GM12878 (cell line): ENCODE data around the gene NR2F1. TPM values are rescaled to one million over a fixed set of nuclear protein-coding genes. Genes with fewer than 3 reads are reported as not detected.

Source experiments
- ATAC-seq: fragments of 200-7000 bp; cut with Tn5 transposase; 3 replicates; pipeline ENCODE4 v1.9.1; 2020; ENCODE audit warnings: mild to moderate bottlenecking, moderate library complexity
- BruUV-seq: library from RNA; stranded (reverse); fragments of 400-500 nt; replicated peaks from 2 replicates; lab custom pipeline; 2021; lab: Mats Ljungman, UMichigan
- CTCF ChIA-PET: fragments of 300-600 bp; sonication (Branson Sonifier 250); formaldehyde crosslinking; extraction: SDS; loops from one replicate; lab custom pipeline; 2021; ENCODE audit warnings: inconsistent platforms; lab: Yijun Ruan, JAX
- POLR2A ChIA-PET: fragments of 350-600 bp; formaldehyde crosslinking; extraction: SDS; loops from one replicate; lab custom pipeline; 2021; ENCODE audit warnings: inconsistent platforms; lab: Charles Lee
- RAD21 ChIA-PET: fragments of 300-600 bp; sonication (Branson Sonifier 250); formaldehyde crosslinking; loops from one replicate; lab custom pipeline; 2023; ENCODE audit warnings: antibody characterized with exemption; ENCODE audit not compliant: unreplicated experiment; lab: Charles Lee
- SMC1A ChIA-PET: fragments of 300-600 bp; sonication (Branson Sonifier 250); formaldehyde crosslinking; loops from one replicate; lab custom pipeline; 2023; ENCODE audit not compliant: unreplicated experiment, uncharacterized antibody; lab: Charles Lee
- DNase-seq: peaks from one replicate; pipeline ENCODE4 v3.0.0-alpha.2; 2011; ENCODE audit warnings: low read depth, low spot score
- FAIRE-seq: peaks from 3 replicates; lab custom pipeline; 2011; peaks lifted over from hg19 to GRCh38; lab: Jason Lieb, UNC
- H2AFZ ChIP-seq: 2 replicates; pipeline ENCODE4 v1.6.0; 2011; ENCODE audit warnings: low read depth, low read length, control low read depth; ENCODE audit not compliant: control insufficient read depth
- H3K27ac ChIP-seq: 2 replicates; pipeline ENCODE4 v1.5.1; 2011; ENCODE audit warnings: control low read depth; ENCODE audit not compliant: control insufficient read depth, insufficient read depth
- H3K27me3 ChIP-seq, 2 experiments: replicated peaks in 1 of 2; 2 replicates each; pipeline versions ENCODE4 v1.6.0 to v1.6.1; 2011; ENCODE audit warnings: low read length in 1 of 2; ENCODE audit not compliant: control insufficient read depth in 2 of 2, insufficient read depth in 2 of 2
- H3K36me3 ChIP-seq, 2 experiments: 2 replicates each; pipeline ENCODE4 v1.5.1; 2011; ENCODE audit warnings: low read length in 1 of 2; ENCODE audit not compliant: control insufficient read depth in 2 of 2, insufficient read depth in 2 of 2
- H3K4me1 ChIP-seq: 2 replicates; pipeline ENCODE4 v1.6.1; 2011; ENCODE audit warnings: mild to moderate bottlenecking, low read length, moderate library complexity, mixed read lengths; ENCODE audit not compliant: control insufficient read depth, insufficient read depth
- H3K4me2 ChIP-seq: 2 replicates; pipeline ENCODE4 v1.6.0; 2011; ENCODE audit warnings: control low read depth; ENCODE audit not compliant: control insufficient read depth, insufficient read depth
- H3K4me3 ChIP-seq: fragments of 200-600 bp; sonication (generic); 2 replicates; pipeline ENCODE4 v1.5.1; 2016
- H3K79me2 ChIP-seq: 2 replicates; pipeline ENCODE4 v1.6.0; 2011; ENCODE audit warnings: low read length; ENCODE audit not compliant: control insufficient read depth, insufficient read depth
- H3K9ac ChIP-seq: 2 replicates; pipeline ENCODE4 v1.8.0; 2011; ENCODE audit warnings: low read length, control low read depth, mixed read lengths; ENCODE audit not compliant: control insufficient read depth, insufficient read depth
- H3K9me3 ChIP-seq: replicated peaks from 3 replicates; pipeline ENCODE4 v1.5.1; 2011; ENCODE audit warnings: mild to moderate bottlenecking, low read length; ENCODE audit not compliant: control insufficient read depth, insufficient read depth
- H4K20me1 ChIP-seq: 2 replicates; pipeline ENCODE4 v1.6.0; 2011; ENCODE audit not compliant: control insufficient read depth, insufficient read depth
- BHLHE40 ChIP-seq, 2 experiments: fragments of 450-650 bp in 1 of 2; IDR thresholded peaks; 2 replicates each; pipeline ENCODE4 v1.6.1; 2011 to 2017; ENCODE audit warnings: low read depth in 2 of 2, borderline replicate concordance in 1 of 2, improper control_type of control experiment in 1 of 2, low read length in 1 of 2, mild to moderate bottlenecking in 1 of 2
- BRCA1 ChIP-seq: IDR thresholded peaks from 2 replicates; pipeline ENCODE4 v1.6.1; 2011; ENCODE audit warnings: low read depth, low read length, improper control_type of control experiment
- CBX3 ChIP-seq: fragments of 200-600 bp; sonication (generic); IDR thresholded peaks from 2 replicates; pipeline ENCODE4 v1.6.1; 2016; ENCODE audit warnings: low read depth, borderline replicate concordance
- ESRRA ChIP-seq: IDR thresholded peaks from 2 replicates; pipeline ENCODE4 v1.6.1; 2012; ENCODE audit warnings: mild to moderate bottlenecking, low read length, improper control_type of control experiment
- FOXM1 ChIP-seq: IDR thresholded peaks from 2 replicates; pipeline ENCODE4 v1.6.1; 2012; ENCODE audit warnings: low read depth, mild to moderate bottlenecking, inconsistent platforms, low read length, moderate library complexity
- GATAD2B ChIP-seq: fragments of 450-650 bp; conservative IDR thresholded peaks from 2 replicates; pipeline ENCODE4 v1.6.1; 2017; ENCODE audit warnings: low read depth, mild to moderate bottlenecking, moderate library complexity
- HDAC6 ChIP-seq: fragments of 200-600 bp; sonication (generic); IDR thresholded peaks from one replicate; pipeline ENCODE4 v1.8.0; 2017; ENCODE audit warnings: antibody characterized with exemption; ENCODE audit not compliant: unreplicated experiment
- IKZF1 ChIP-seq: fragments of 450-650 bp; conservative IDR thresholded peaks from 2 replicates; pipeline ENCODE4 v1.6.1; 2017; ENCODE audit warnings: antibody characterized with exemption, mild to moderate bottlenecking
- LARP7 ChIP-seq: fragments of 450-650 bp; IDR thresholded peaks from 2 replicates; pipeline ENCODE4 v1.6.1; 2017; ENCODE audit warnings: mild to moderate bottlenecking
- NR2F1 ChIP-seq: fragments of 450-650 bp; conservative IDR thresholded peaks from 2 replicates; pipeline ENCODE4 v1.6.1; 2017; ENCODE audit warnings: mild to moderate bottlenecking
- POLR2AphosphoS5 ChIP-seq: IDR thresholded peaks from 2 replicates; pipeline ENCODE4 v1.6.1; 2011; ENCODE audit warnings: mild to moderate bottlenecking, low read length, inconsistent platforms
- SPI1 ChIP-seq: IDR thresholded peaks from 2 replicates; pipeline ENCODE4 v1.6.1; 2011; ENCODE audit warnings: low read depth, mild to moderate bottlenecking, low read length, moderate library complexity, borderline replicate concordance; ENCODE audit not compliant: insufficient read depth
- SUPT20H ChIP-seq: IDR thresholded peaks from 2 replicates; pipeline ENCODE4 v1.6.1; 2011; ENCODE audit warnings: low read depth, mild to moderate bottlenecking, low read length, moderate library complexity, borderline replicate concordance; ENCODE audit not compliant: control insufficient read depth
- SUZ12 ChIP-seq: fragments of 200-600 bp; sonication (generic); IDR thresholded peaks from one replicate; pipeline ENCODE4 v1.6.1; 2018; ENCODE audit warnings: antibody characterized with exemption, mild to moderate bottlenecking; ENCODE audit not compliant: unreplicated experiment
- WGBS: methylation state at CpG from one replicate; pipeline ENCODE4 v1.1.6; 2016; ENCODE audit warnings: low lambda C conversion rate; ENCODE audit not compliant: insufficient replicate concordance, insufficient coverage; ENCODE audit errors: missing lambda C conversion rate; 5-methylcytosine and 5-hydroxymethylcytosine counted together
- in situ Hi-C: fragments of 300-500 bp; cut with MboI; formaldehyde crosslinking; loops from 9 replicates; pipeline ENCODE4 v1.14.3; 2018; ENCODE audit warnings: mixed read lengths
- intact Hi-C: fragments of 100-400 bp; cut with micrococcal nuclease; formaldehyde crosslinking; loops from one replicate; pipeline ENCODE4 v1.14.2; 2022; ENCODE audit not compliant: unreplicated experiment
- polyA plus RNA-seq, 11 experiments: library from polyadenylated mRNA; depleted of rRNA in 4 of 11; unstranded in 6 of 11; stranded (reverse) in 5 of 11; fragments of >200 nt; fragmentation: Nextera tagmentation in 4 of 11; fragmentation: Illumina TruSeq in 1 of 11; extraction: Ambion mirVana in 4 of 11; extraction: Trizol in 1 of 11; gene quantifications; 1 replicate in 1 of 11; 2 replicates in 10 of 11; pipeline versions ENCODE4 v1.2.1 to v1.2.3, GENCODE V29; 2011 to 2016; ENCODE audit warnings: inconsistent platforms in 2 of 11, missing spikeins in 2 of 11, low read depth in 1 of 11
- total RNA-seq, 4 experiments: library from RNA; depleted of rRNA in 3 of 4; stranded (reverse); fragments of >200 nt in 3 of 4; fragmentation: Illumina TruSeq in 1 of 4; extraction: Trizol in 1 of 4; gene quantifications; 2 replicates each; pipeline versions ENCODE4 v1.2.1 to v1.2.3, GENCODE V29; 2013 to 2021

NR2F1 gene
- total and polyA plus RNA-seq, 10 of the 15 experiments (the other 5 are each of a cell fraction or from before 2014, with no cell fraction given) = 0.04 to 0.79 (median 0.36) TPM; not detected in 7

- TF ChIP-seq ESRRA (no peak), BRCA1 (no peak), SUPT20H (no peak)
These were observed 381 bp downstream of the NR2F1 start (continued) for GRCh38 chr5:93583439-93583767.

- no TSS peak for BruUV-seq
- intact Hi-C loops (no loop called here), in situ Hi-C loops (loop anchor here (5.0 to 25.0 kb wide), 2 partner anchors 328 to 1103 kb away; no protein-coding TSS in a partner anchor)
- no peak overlapping the region for H3K27ac ChIP-seq
- SMC1A ChIA-PET = interaction anchor here (1.9 to 2.3 kb wide), 2 partner anchors 216 to 220 kb away, joined by 8 to 26 read pairs; no protein-coding TSS in a partner anchor
- RAD21 ChIA-PET = interaction anchor here (1.4 to 1.6 kb wide), 3 partner anchors 217 to 220 kb away, joined by 4 to 16 read pairs (median 5); no protein-coding TSS in a partner anchor
- H3K27me3 ChIP-seq = peaks cover 9 to 41% of the 10 kb centered on the region in 2 experiments
- H3K36me3 ChIP-seq = no peaks in the 10 kb centered on the region
- CTCF ChIA-PET = interaction anchor here (1.2 to 2.2 kb wide), 3 partner anchors 8 to 216 kb away, joined by 4 to 40 read pairs (median 7); no protein-coding TSS in a partner anchor
- no peak for DNase-seq
- ATAC-seq = peak; percentile 16
- POLR2A ChIA-PET = no interaction called here
- no peaks in the 10 kb centered on the region for H4K20me1 ChIP-seq
- H3K4me2 ChIP-seq = peak overlapping the region; percentile 71; the same call in 1 of the 2 replicates
- H3K9me3 ChIP-seq = no peaks in the 10 kb centered on the region; the same call in 2 of the 3 replicates
- H3K9ac ChIP-seq = no peak overlapping the region
- 7% methylated on average over 22 of the region's 110 CpGs for WGBS
- H2AFZ ChIP-seq = no peak overlapping the region; the same call in 1 of the 2 replicates
- peaks cover 18% of the 10 kb centered on the region for H3K4me1 ChIP-seq
- no peak for TF ChIP-seq POLR2AphosphoS5
- peak; percentile 45 for TF ChIP-seq IKZF1
- peak in 1 of 2 experiments; percentile 16; a peak in 1 of 4 replicates for TF ChIP-seq BHLHE40 (IDR thresholded peaks at IDR 0.05; ENCODE audit: borderline replicate concordance in 1 of 2, low read depth in 2 of 2, low read length in 1 of 2)
- no peak for TF ChIP-seq SPI1
- no peak for TF ChIP-seq CBX3
- peak; percentile 91 for TF ChIP-seq HDAC6
- peak; percentile 83 for TF ChIP-seq SUZ12
- 0 out of 2 replicates have a peak, but pooled peaks have one; percentile 46 for TF ChIP-seq GATAD2B
- no peak for TF ChIP-seq FOXM1
- TF ChIP-seq NR2F1 = peak; percentile 31; the same call in 1 of the 2 replicates
- 0 out of 2 replicates have a peak, but pooled peaks have one; percentile 50 for TF ChIP-seq LARP7
- TF ChIP-seq, all 136 proteins: peak for 7
- Histone ChIP-seq H3K4me3 (peak overlapping the region; percentile 16; the same call in 1 of the 2 replicates), H3K79me2 (no peaks in the 10 kb centered on the region)
- FAIRE-seq = no peak
These were observed 960 bp downstream of the NR2F1 start for GRCh38 chr5:93583768-93584595.
